GM23338 (cell line): ENCODE measurements around the gene MCTP1. TPM values are rescaled to one million over a fixed set of nuclear protein-coding genes. Genes with fewer than 3 reads are reported as not detected.

Source experiments
- ATAC-seq: fragments of 200-7000 bp; cut with Tn5 transposase; 3 replicates; pipeline ENCODE4 v1.9.1; 2020
- DNase-seq: peaks from one replicate; pipeline ENCODE4 v3.0.0-alpha.2; 2015; ENCODE audit warnings: low spot score
- H2AFZ ChIP-seq: fragments of 200-600 bp; sonication (generic); 2 replicates; pipeline ENCODE4 v1.8.0; 2016; ENCODE audit warnings: antibody characterized with exemption, mild to moderate bottlenecking, moderate library complexity
- H3F3A ChIP-seq: fragments of 200-600 bp; sonication (generic); replicated peaks from 2 replicates; pipeline ENCODE4 v1.8.0; 2017; ENCODE audit warnings: antibody characterized with exemption, mixed run types, low read depth
- H3K27ac ChIP-seq: fragments of 200-600 bp; sonication (generic); 2 replicates; pipeline ENCODE4 v1.6.1; 2016; ENCODE audit warnings: low read depth
- H3K27me3 ChIP-seq: fragments of 200-600 bp; sonication (generic); 2 replicates; pipeline ENCODE4 v1.8.0; 2016; ENCODE audit warnings: mild to moderate bottlenecking, mixed run types, moderate library complexity; ENCODE audit not compliant: insufficient read depth
- H3K36me3 ChIP-seq: fragments of 200-600 bp; sonication (generic); 2 replicates; pipeline ENCODE4 v1.8.0; 2016; ENCODE audit warnings: mild to moderate bottlenecking; ENCODE audit not compliant: insufficient read depth
- H3K4me1 ChIP-seq: fragments of 200-600 bp; sonication (generic); 2 replicates; pipeline ENCODE4 v1.8.0; 2016; ENCODE audit warnings: mild to moderate bottlenecking, moderate library complexity; ENCODE audit not compliant: insufficient read depth
- H3K4me2 ChIP-seq: fragments of 200-600 bp; sonication (generic); 2 replicates; pipeline ENCODE4 v1.7.1; 2017; ENCODE audit warnings: mixed run types
- H3K4me3 ChIP-seq: fragments of 200-600 bp; sonication (generic); 2 replicates; pipeline ENCODE4 v1.6.1; 2016; ENCODE audit warnings: mixed run types
- H3K79me2 ChIP-seq: fragments of 200-600 bp; sonication (generic); replicated peaks from 2 replicates; pipeline ENCODE4 v1.8.0; 2017; ENCODE audit warnings: mild to moderate bottlenecking; ENCODE audit not compliant: insufficient read depth
- H3K9me2 ChIP-seq: fragments of 200-600 bp; sonication (generic); 2 replicates; pipeline ENCODE4 v1.8.0; 2017; ENCODE audit not compliant: insufficient read depth
- H4K20me1 ChIP-seq: fragments of 200-600 bp; sonication (generic); replicated peaks from 2 replicates; pipeline ENCODE4 v1.8.0; 2017; ENCODE audit warnings: mild to moderate bottlenecking; ENCODE audit not compliant: insufficient read depth
- H3K27ac Mint-ChIP-seq: 2 replicates; pipeline ENCODE4 v1.8.0; 2020; ENCODE audit warnings: inconsistent platforms, mild to moderate bottlenecking, moderate library complexity, mixed read lengths
- H3K27me3 Mint-ChIP-seq: 3 replicates; pipeline ENCODE4 v1.8.0; 2022; ENCODE audit warnings: low read depth, mild to moderate bottlenecking, moderate library complexity, mixed read lengths, inconsistent platforms; ENCODE audit not compliant: insufficient read depth, poor library complexity
- H3K36me3 Mint-ChIP-seq: 3 replicates; pipeline ENCODE4 v1.8.0; 2021; ENCODE audit warnings: low read depth, mild to moderate bottlenecking, inconsistent platforms, moderate library complexity, mixed read lengths
- H3K4me1 Mint-ChIP-seq: 3 replicates; pipeline ENCODE4 v1.8.0; 2020; ENCODE audit warnings: mild to moderate bottlenecking, inconsistent platforms, mixed read lengths
- H3K4me3 Mint-ChIP-seq: 3 replicates; pipeline ENCODE4 v1.8.0; 2021; ENCODE audit warnings: moderate library complexity, mild to moderate bottlenecking, inconsistent platforms, mixed read lengths
- H3K9me3 Mint-ChIP-seq: 3 replicates; pipeline ENCODE4 v1.8.0; 2020; ENCODE audit warnings: moderate library complexity, mild to moderate bottlenecking, inconsistent platforms, mixed read lengths
- CREB1 ChIP-seq: fragments of 250-450 bp; sonication (Bioruptor Pico); IDR thresholded peaks from 2 replicates; pipeline ENCODE4 v1.5.0; 2020; ENCODE audit warnings: low read depth, mild to moderate bottlenecking, moderate library complexity
- EZH2 ChIP-seq: fragments of 200-600 bp; sonication (generic); IDR thresholded peaks from one replicate; pipeline ENCODE4 v1.8.0; 2017; ENCODE audit warnings: antibody characterized with exemption, mild to moderate bottlenecking, low read depth; ENCODE audit not compliant: unreplicated experiment
- EZH2phosphoT487 ChIP-seq: fragments of 200-600 bp; sonication (generic); IDR thresholded peaks from one replicate; pipeline ENCODE4 v1.8.1; 2018; ENCODE audit warnings: antibody characterized with exemption; ENCODE audit not compliant: unreplicated experiment
- JUNB ChIP-seq: IDR thresholded peaks from one replicate; pipeline ENCODE4 v1.6.1; 2016; ENCODE audit warnings: antibody characterized with exemption; ENCODE audit not compliant: unreplicated experiment
- NANOG ChIP-seq: IDR thresholded peaks from 2 replicates; pipeline ENCODE4 v1.6.1; 2016; ENCODE audit warnings: antibody characterized with exemption, borderline replicate concordance
- POLR2AphosphoS5 ChIP-seq: IDR thresholded peaks from 2 replicates; pipeline ENCODE4 v1.6.1; 2016; ENCODE audit warnings: antibody characterized with exemption, low read depth
- STAT1 ChIP-seq: IDR thresholded peaks from one replicate; pipeline ENCODE4 v1.6.1; 2016; ENCODE audit warnings: antibody characterized with exemption; ENCODE audit not compliant: unreplicated experiment
- ZNF114 ChIP-seq: fragments of 250-450 bp; sonication (Bioruptor Pico); IDR thresholded peaks from 2 replicates; pipeline ENCODE4 v1.5.0; 2020; ENCODE audit warnings: mild to moderate bottlenecking, moderate library complexity
- ZNF331 ChIP-seq: fragments of 250-450 bp; sonication (Bioruptor Pico); IDR thresholded peaks from 2 replicates; pipeline ENCODE4 v1.5.0; 2020; ENCODE audit warnings: low read depth, mild to moderate bottlenecking, moderate library complexity
- polyA plus RNA-seq: library from polyadenylated mRNA; unstranded; fragments of >200 nt; fragmentation: Nextera tagmentation; extraction: Ambion mirVana; gene quantifications from 2 replicates; pipeline ENCODE4 v1.2.1, GENCODE V29; 2016
- total RNA-seq: library from RNA; depleted of rRNA; stranded (reverse); fragments of >200 nt; shearing (Covaris generic); gene quantifications from 2 replicates; pipeline ENCODE4 v1.2.3, GENCODE V29; 2014
- TF ChIP-seq, protein P1 (sequence below): fragments of 250-450 bp; sonication (Bioruptor Pico); IDR thresholded peaks from 2 replicates; pipeline ENCODE4 v1.5.0; 2020; ENCODE audit warnings: mild to moderate bottlenecking, moderate library complexity
- TF ChIP-seq, protein P2 (sequence below), 2 experiments: fragments of 200-600 bp in 1 of 2; sonication (generic) in 1 of 2; conservative IDR thresholded peaks; 2 replicates each; pipeline versions ENCODE4 v1.5.1 to v1.6.1; 2016 to 2017; ENCODE audit warnings: antibody characterized with exemption in 2 of 2, low read depth in 2 of 2, mild to moderate bottlenecking in 2 of 2, moderate library complexity in 1 of 2
- TF ChIP-seq, protein P3 (sequence below): IDR thresholded peaks from 2 replicates; pipeline ENCODE4 v1.6.1; 2016; ENCODE audit warnings: antibody characterized with exemption
- TF ChIP-seq, protein P4 (sequence below): IDR thresholded peaks from one replicate; pipeline ENCODE4 v1.6.1; 2018; ENCODE audit warnings: antibody characterized with exemption; ENCODE audit not compliant: unreplicated experiment

MCTP1 gene
- total and polyA plus RNA-seq, 2 experiments from 2014 or later, result 3.7 to 4.2 TPM

DNA sequence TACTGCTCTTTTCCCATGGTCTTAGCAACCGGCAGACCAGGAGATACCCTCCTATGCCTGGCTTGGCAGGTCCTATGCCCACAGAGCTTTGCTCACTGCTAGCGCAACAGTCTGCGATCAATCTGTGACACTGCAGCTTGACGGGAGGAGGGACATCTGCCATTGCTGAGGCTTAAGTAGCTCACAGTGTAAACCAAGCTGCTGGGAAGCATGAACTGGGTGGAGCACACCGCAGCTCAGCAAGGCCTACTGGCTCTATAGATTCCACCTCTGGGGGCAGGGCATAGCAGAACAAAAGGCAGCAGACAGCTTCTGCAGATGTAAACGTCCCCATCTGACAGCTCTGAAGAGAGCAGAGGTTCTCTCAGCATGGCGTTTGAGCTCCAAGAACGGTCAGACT is 40.4 kb downstream of the MCTP1 start:
- DNase-seq (no peak), ATAC-seq (no peak)
- Histone ChIP-seq H3F3A (no peaks in the 10 kb centered on the region), H4K20me1 (no peaks in the 10 kb centered on the region; the same call in 1 of the 2 replicates), H3K36me3 (no peaks in the 10 kb centered on the region), H3K4me3 (no peak overlapping the region), H3K27ac (no peak overlapping the region), H3K9me2 (no peaks in the 10 kb centered on the region; the same call in 1 of the 2 replicates), H3K4me2 (no peak overlapping the region), H2AFZ (no peak overlapping the region), H3K4me1 (no peaks in the 10 kb centered on the region), H3K79me2 (no peaks in the 10 kb centered on the region), H3K27me3 (no peaks in the 10 kb centered on the region)
- TF ChIP-seq STAT1, result no peak
- no peak for TF ChIP-seq ZNF114
- no peak for TF ChIP-seq ZNF331 (CRISPR knock-in tag)
- TF ChIP-seq, protein P1, sequence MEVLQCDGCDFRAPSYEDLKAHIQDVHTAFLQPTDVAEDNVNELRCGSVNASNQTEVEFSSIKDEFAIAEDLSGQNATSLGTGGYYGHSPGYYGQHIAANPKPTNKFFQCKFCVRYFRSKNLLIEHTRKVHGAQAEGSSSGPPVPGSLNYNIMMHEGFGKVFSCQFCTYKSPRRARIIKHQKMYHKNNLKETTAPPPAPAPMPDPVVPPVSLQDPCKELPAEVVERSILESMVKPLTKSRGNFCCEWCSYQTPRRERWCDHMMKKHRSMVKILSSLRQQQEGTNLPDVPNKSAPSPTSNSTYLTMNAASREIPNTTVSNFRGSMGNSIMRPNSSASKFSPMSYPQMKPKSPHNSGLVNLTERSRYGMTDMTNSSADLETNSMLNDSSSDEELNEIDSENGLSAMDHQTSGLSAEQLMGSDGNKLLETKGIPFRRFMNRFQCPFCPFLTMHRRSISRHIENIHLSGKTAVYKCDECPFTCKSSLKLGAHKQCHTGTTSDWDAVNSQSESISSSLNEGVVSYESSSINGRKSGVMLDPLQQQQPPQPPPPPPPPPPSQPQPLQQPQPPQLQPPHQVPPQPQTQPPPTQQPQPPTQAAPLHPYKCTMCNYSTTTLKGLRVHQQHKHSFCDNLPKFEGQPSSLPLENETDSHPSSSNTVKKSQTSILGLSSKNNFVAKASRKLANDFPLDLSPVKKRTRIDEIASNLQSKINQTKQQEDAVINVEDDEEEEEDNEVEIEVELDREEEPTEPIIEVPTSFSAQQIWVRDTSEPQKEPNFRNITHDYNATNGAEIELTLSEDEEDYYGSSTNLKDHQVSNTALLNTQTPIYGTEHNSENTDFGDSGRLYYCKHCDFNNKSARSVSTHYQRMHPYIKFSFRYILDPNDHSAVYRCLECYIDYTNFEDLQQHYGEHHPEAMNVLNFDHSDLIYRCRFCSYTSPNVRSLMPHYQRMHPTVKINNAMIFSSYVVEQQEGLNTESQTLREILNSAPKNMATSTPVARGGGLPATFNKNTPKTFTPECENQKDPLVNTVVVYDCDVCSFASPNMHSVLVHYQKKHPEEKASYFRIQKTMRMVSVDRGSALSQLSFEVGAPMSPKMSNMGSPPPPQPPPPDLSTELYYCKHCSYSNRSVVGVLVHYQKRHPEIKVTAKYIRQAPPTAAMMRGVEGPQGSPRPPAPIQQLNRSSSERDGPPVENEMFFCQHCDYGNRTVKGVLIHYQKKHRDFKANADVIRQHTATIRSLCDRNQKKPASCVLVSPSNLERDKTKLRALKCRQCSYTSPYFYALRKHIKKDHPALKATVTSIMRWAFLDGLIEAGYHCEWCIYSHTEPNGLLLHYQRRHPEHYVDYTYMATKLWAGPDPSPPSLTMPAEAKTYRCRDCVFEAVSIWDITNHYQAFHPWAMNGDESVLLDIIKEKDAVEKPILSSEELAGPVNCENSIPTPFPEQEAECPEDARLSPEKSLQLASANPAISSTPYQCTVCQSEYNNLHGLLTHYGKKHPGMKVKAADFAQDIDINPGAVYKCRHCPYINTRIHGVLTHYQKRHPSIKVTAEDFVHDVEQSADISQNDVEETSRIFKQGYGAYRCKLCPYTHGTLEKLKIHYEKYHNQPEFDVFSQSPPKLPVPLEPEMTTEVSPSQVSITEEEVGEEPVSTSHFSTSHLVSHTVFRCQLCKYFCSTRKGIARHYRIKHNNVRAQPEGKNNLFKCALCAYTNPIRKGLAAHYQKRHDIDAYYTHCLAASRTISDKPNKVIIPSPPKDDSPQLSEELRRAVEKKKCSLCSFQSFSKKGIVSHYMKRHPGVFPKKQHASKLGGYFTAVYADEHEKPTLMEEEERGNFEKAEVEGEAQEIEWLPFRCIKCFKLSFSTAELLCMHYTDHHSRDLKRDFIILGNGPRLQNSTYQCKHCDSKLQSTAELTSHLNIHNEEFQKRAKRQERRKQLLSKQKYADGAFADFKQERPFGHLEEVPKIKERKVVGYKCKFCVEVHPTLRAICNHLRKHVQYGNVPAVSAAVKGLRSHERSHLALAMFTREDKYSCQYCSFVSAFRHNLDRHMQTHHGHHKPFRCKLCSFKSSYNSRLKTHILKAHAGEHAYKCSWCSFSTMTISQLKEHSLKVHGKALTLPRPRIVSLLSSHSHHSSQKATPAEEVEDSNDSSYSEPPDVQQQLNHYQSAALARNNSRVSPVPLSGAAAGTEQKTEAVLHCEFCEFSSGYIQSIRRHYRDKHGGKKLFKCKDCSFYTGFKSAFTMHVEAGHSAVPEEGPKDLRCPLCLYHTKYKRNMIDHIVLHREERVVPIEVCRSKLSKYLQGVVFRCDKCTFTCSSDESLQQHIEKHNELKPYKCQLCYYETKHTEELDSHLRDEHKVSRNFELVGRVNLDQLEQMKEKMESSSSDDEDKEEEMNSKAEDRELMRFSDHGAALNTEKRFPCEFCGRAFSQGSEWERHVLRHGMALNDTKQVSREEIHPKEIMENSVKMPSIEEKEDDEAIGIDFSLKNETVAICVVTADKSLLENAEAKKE (CRISPR knock-in tag), result no peak
- TF ChIP-seq, protein P2, sequence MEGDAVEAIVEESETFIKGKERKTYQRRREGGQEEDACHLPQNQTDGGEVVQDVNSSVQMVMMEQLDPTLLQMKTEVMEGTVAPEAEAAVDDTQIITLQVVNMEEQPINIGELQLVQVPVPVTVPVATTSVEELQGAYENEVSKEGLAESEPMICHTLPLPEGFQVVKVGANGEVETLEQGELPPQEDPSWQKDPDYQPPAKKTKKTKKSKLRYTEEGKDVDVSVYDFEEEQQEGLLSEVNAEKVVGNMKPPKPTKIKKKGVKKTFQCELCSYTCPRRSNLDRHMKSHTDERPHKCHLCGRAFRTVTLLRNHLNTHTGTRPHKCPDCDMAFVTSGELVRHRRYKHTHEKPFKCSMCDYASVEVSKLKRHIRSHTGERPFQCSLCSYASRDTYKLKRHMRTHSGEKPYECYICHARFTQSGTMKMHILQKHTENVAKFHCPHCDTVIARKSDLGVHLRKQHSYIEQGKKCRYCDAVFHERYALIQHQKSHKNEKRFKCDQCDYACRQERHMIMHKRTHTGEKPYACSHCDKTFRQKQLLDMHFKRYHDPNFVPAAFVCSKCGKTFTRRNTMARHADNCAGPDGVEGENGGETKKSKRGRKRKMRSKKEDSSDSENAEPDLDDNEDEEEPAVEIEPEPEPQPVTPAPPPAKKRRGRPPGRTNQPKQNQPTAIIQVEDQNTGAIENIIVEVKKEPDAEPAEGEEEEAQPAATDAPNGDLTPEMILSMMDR (conservative IDR thresholded peaks at IDR 0.05; ENCODE audit: low read depth in 2 of 2), result no peak
- no peak for TF ChIP-seq JUNB
- no peak for TF ChIP-seq NANOG
- TF ChIP-seq, protein P3, sequence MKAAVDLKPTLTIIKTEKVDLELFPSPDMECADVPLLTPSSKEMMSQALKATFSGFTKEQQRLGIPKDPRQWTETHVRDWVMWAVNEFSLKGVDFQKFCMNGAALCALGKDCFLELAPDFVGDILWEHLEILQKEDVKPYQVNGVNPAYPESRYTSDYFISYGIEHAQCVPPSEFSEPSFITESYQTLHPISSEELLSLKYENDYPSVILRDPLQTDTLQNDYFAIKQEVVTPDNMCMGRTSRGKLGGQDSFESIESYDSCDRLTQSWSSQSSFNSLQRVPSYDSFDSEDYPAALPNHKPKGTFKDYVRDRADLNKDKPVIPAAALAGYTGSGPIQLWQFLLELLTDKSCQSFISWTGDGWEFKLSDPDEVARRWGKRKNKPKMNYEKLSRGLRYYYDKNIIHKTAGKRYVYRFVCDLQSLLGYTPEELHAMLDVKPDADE, result no peak
- no peak for TF ChIP-seq POLR2AphosphoS5
- TF ChIP-seq CREB1 (CRISPR knock-in tag), result no peak
- no peak for TF ChIP-seq EZH2phosphoT487
- TF ChIP-seq, protein P4, sequence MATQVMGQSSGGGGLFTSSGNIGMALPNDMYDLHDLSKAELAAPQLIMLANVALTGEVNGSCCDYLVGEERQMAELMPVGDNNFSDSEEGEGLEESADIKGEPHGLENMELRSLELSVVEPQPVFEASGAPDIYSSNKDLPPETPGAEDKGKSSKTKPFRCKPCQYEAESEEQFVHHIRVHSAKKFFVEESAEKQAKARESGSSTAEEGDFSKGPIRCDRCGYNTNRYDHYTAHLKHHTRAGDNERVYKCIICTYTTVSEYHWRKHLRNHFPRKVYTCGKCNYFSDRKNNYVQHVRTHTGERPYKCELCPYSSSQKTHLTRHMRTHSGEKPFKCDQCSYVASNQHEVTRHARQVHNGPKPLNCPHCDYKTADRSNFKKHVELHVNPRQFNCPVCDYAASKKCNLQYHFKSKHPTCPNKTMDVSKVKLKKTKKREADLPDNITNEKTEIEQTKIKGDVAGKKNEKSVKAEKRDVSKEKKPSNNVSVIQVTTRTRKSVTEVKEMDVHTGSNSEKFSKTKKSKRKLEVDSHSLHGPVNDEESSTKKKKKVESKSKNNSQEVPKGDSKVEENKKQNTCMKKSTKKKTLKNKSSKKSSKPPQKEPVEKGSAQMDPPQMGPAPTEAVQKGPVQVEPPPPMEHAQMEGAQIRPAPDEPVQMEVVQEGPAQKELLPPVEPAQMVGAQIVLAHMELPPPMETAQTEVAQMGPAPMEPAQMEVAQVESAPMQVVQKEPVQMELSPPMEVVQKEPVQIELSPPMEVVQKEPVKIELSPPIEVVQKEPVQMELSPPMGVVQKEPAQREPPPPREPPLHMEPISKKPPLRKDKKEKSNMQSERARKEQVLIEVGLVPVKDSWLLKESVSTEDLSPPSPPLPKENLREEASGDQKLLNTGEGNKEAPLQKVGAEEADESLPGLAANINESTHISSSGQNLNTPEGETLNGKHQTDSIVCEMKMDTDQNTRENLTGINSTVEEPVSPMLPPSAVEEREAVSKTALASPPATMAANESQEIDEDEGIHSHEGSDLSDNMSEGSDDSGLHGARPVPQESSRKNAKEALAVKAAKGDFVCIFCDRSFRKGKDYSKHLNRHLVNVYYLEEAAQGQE, result no peak
- TF ChIP-seq EZH2, result no peak
- Mint-ChIP-seq H3K36me3 (no peaks in the 10 kb centered on the region; the same call in 2 of the 3 replicates), H3K4me1 (no peaks in the 10 kb centered on the region), H3K9me3 (no peaks in the 10 kb centered on the region), H3K27me3 (no peaks in the 10 kb centered on the region), H3K27ac (no peak overlapping the region), H3K4me3 (no peak overlapping the region)
